H1 (cell line): ENCODE measurements around the gene SLC44A1. TPM values are rescaled to one million over a fixed set of nuclear protein-coding genes. Genes with fewer than 3 reads are reported as not detected.

Experiments
- CTCF ChIA-PET: fragments of 300-600 bp; sonication (Branson Sonifier 250); formaldehyde crosslinking; loops from one replicate; lab custom pipeline; 2021; ENCODE audit not compliant: partially characterized antibody; lab: Charles Lee
- POLR2A ChIA-PET: fragments of 300-600 bp; sonication (Branson Sonifier 250); formaldehyde crosslinking; loops from one replicate; lab custom pipeline; 2021; ENCODE audit warnings: inconsistent platforms; ENCODE audit not compliant: partially characterized antibody; lab: Charles Lee
- DNase-seq, 2 experiments: peaks; one replicate each; pipeline versions ENCODE4 v3.0.0 to v3.0.0-alpha.2; 2010 to 2022; ENCODE audit warnings: low spot score in 2 of 2, low read depth in 1 of 2, mixed read lengths in 1 of 2
- FAIRE-seq: peaks from 2 replicates; lab custom pipeline; 2011; peaks lifted over from hg19 to GRCh38; lab: Jason Lieb, UNC
- H2AFZ ChIP-seq: 2 replicates; pipeline ENCODE4 v1.8.1; 2012; ENCODE audit warnings: low read length, inconsistent platforms
- H2AK5ac ChIP-seq: 2 replicates; pipeline ENCODE4 v1.6.1; 2013; ENCODE audit warnings: low read depth, low read length
- H2BK120ac ChIP-seq: replicated peaks from 2 replicates; pipeline ENCODE3; 2013; ENCODE audit warnings: low read depth, low read length, inconsistent platforms
- H2BK12ac ChIP-seq: 2 replicates; pipeline ENCODE4 v1.6.1; 2013; ENCODE audit warnings: low read depth, low read length
- H2BK15ac ChIP-seq: 2 replicates; pipeline ENCODE4 v1.6.1; 2013; ENCODE audit warnings: low read length
- H2BK20ac ChIP-seq: 2 replicates; pipeline ENCODE4 v1.6.1; 2013; ENCODE audit warnings: low read length
- H2BK5ac ChIP-seq: 2 replicates; pipeline ENCODE4 v1.6.1; 2013; ENCODE audit warnings: low read depth, low read length
- H3K14ac ChIP-seq: 2 replicates; pipeline ENCODE4 v1.6.1; 2013; ENCODE audit warnings: inconsistent platforms; ENCODE audit not compliant: insufficient read length
- H3K18ac ChIP-seq: 2 replicates; pipeline ENCODE4 v1.6.1; 2013; ENCODE audit warnings: low read length; ENCODE audit errors: extremely low read depth
- H3K23ac ChIP-seq: 2 replicates; pipeline ENCODE4 v1.6.1; 2013; ENCODE audit warnings: inconsistent platforms; ENCODE audit not compliant: insufficient read length
- H3K23me2 ChIP-seq: 2 replicates; pipeline ENCODE4 v1.6.1; 2013; ENCODE audit warnings: low read depth, low read length
- H3K27ac ChIP-seq: 2 replicates; pipeline ENCODE4 v1.6.1; 2011; ENCODE audit warnings: low read depth, low read length, inconsistent platforms
- H3K27me3 ChIP-seq, 4 experiments: replicated peaks in 1 of 4; 1 replicate in 1 of 4; 2 replicates in 3 of 4; pipeline versions ENCODE4 v1.6.1 to v1.8.1; 2011 to 2013; ENCODE audit warnings: low read length in 3 of 4, mild to moderate bottlenecking in 3 of 4, inconsistent platforms in 2 of 4, mixed read lengths in 2 of 4, moderate library complexity in 1 of 4; ENCODE audit not compliant: control insufficient read depth in 3 of 4, insufficient read depth in 3 of 4; ENCODE audit errors: extremely low read depth in 1 of 4
- H3K36me3 ChIP-seq, 4 experiments: 2 replicates each; pipeline versions ENCODE4 v1.6.1 to v1.8.1; 2011 to 2013; ENCODE audit warnings: mild to moderate bottlenecking in 4 of 4, low read length in 3 of 4, moderate library complexity in 2 of 4, control low read depth in 1 of 4, inconsistent platforms in 1 of 4; ENCODE audit not compliant: insufficient read depth in 4 of 4, control insufficient read depth in 2 of 4
- H3K4ac ChIP-seq: replicated peaks from 2 replicates; pipeline ENCODE3; 2013; ENCODE audit warnings: low read length, low read depth, mixed read lengths, inconsistent platforms; ENCODE audit not compliant: insufficient read length
- H3K4me1 ChIP-seq, 4 experiments: replicated peaks in 1 of 4; 1 replicate in 1 of 4; 2 replicates in 3 of 4; pipeline versions ENCODE4 v1.6.1 to v1.8.1; 2011 to 2013; ENCODE audit warnings: low read length in 3 of 4, inconsistent platforms in 2 of 4, mixed read lengths in 1 of 4; ENCODE audit not compliant: insufficient read depth in 4 of 4, control insufficient read depth in 3 of 4
- H3K4me2 ChIP-seq, 2 experiments: 2 replicates each; pipeline versions ENCODE4 v1.6.1 to v1.8.1; 2011 to 2013; ENCODE audit warnings: low read depth in 2 of 2, low read length in 2 of 2, control low read depth in 1 of 2, inconsistent platforms in 1 of 2, mild to moderate bottlenecking in 1 of 2; ENCODE audit not compliant: insufficient read depth in 1 of 2
- H3K4me3 ChIP-seq, 4 experiments: fragments of 200-600, 300-600 bp in 1 of 4; sonication (generic), shearing (Covaris generic), sonication (Bioruptor Twin) in 1 of 4; 2 replicates each; pipeline versions ENCODE4 v1.5.1 to v1.8.1; 2011 to 2016; ENCODE audit warnings: low read length in 4 of 4, low read depth in 3 of 4, control low read depth in 2 of 4, inconsistent platforms in 2 of 4, mild to moderate bottlenecking in 2 of 4, mixed read lengths in 1 of 4, moderate library complexity in 1 of 4; ENCODE audit not compliant: insufficient read depth in 2 of 4; ENCODE audit errors: extremely low read depth in 1 of 4
- H3K56ac ChIP-seq: replicated peaks from 2 replicates; pipeline ENCODE3; 2013; ENCODE audit warnings: low read depth, mild to moderate bottlenecking, mixed read lengths, low read length, inconsistent platforms; ENCODE audit not compliant: insufficient read length
- H3K79me1 ChIP-seq: 2 replicates; pipeline ENCODE4 v1.6.1; 2013; ENCODE audit warnings: low read depth, low read length, control low read depth
- H3K79me2 ChIP-seq, 2 experiments: 2 replicates each; pipeline versions ENCODE4 v1.6.1 to v1.8.1; 2012 to 2013; ENCODE audit warnings: low read length in 2 of 2, mild to moderate bottlenecking in 2 of 2, inconsistent platforms in 1 of 2; ENCODE audit not compliant: insufficient read depth in 2 of 2, control insufficient read depth in 1 of 2
- H3K9ac ChIP-seq, 4 experiments: replicated peaks in 1 of 4; 1 replicate in 1 of 4; 2 replicates in 3 of 4; pipeline versions ENCODE4 v1.6.1 to v1.8.1; 2011 to 2013; ENCODE audit warnings: low read depth in 3 of 4, low read length in 3 of 4, control low read depth in 2 of 4, mild to moderate bottlenecking in 2 of 4, moderate library complexity in 2 of 4, inconsistent platforms in 1 of 4; ENCODE audit errors: extremely low read depth in 1 of 4
- H3K9me3 ChIP-seq, 2 experiments: 2 replicates each; pipeline versions ENCODE4 v1.6.1 to v1.8.1; 2012 to 2013; ENCODE audit warnings: mild to moderate bottlenecking in 2 of 2, moderate library complexity in 2 of 2, control low read depth in 1 of 2, inconsistent platforms in 1 of 2, low read depth in 1 of 2, low read length in 1 of 2, mixed read lengths in 1 of 2; ENCODE audit not compliant: insufficient read depth in 2 of 2
- H4K20me1 ChIP-seq, 2 experiments: replicated peaks in 1 of 2; 2 replicates each; pipeline versions ENCODE3 to v1.8.1; 2011 to 2013; ENCODE audit warnings: inconsistent platforms in 2 of 2, low read length in 2 of 2, mild to moderate bottlenecking in 1 of 2; ENCODE audit not compliant: insufficient read depth in 2 of 2, control insufficient read depth in 1 of 2
- H4K5ac ChIP-seq: 2 replicates; pipeline ENCODE4 v1.6.1; 2013; ENCODE audit warnings: low read length, low read depth, mixed read lengths, inconsistent platforms; ENCODE audit not compliant: insufficient read length
- H4K8ac ChIP-seq: 2 replicates; pipeline ENCODE4 v1.8.0; 2013; ENCODE audit warnings: mild to moderate bottlenecking, moderate library complexity, low read length, inconsistent platforms; ENCODE audit not compliant: insufficient read depth; ENCODE audit errors: extremely low read depth
- H4K91ac ChIP-seq: replicated peaks from 2 replicates; pipeline ENCODE3; 2013; ENCODE audit warnings: low read length, mixed read lengths, inconsistent platforms; ENCODE audit not compliant: insufficient read length
- SIRT6 ChIP-seq: IDR thresholded peaks from one replicate; pipeline ENCODE4 v1.7.1; 2012; ENCODE audit warnings: low read length, inconsistent platforms
- TEAD4 ChIP-seq: IDR thresholded peaks from 2 replicates; pipeline ENCODE4 v1.6.1; 2012; ENCODE audit warnings: low read depth, low read length, inconsistent platforms, mixed read lengths
- WGBS, 2 experiments: shearing (Covaris generic) in 1 of 2; methylation state at CpG; one replicate each; pipeline versions ENCODE4 v1.1.6 to v1.1.7; 2013 to 2015; ENCODE audit warnings: low lambda C conversion rate in 2 of 2, mixed read lengths in 2 of 2, inconsistent platforms in 1 of 2, low coverage in 1 of 2, missing lambda C conversion rate in 1 of 2; ENCODE audit not compliant: insufficient replicate concordance in 2 of 2, insufficient coverage in 1 of 2, insufficient read length in 1 of 2; ENCODE audit errors: extremely low coverage in 1 of 2, missing lambda C conversion rate in 1 of 2; 5-methylcytosine and 5-hydroxymethylcytosine counted together
- polyA plus RNA-seq, 7 experiments: library from polyadenylated mRNA; depleted of rRNA in 3 of 7; stranded (reverse) in 5 of 7; unstranded in 2 of 7; fragments of >200 nt in 5 of 7; fragments of 200-250 nt in 2 of 7; gene quantifications; 1 replicate in 5 of 7; 2 replicates in 1 of 7; 4 replicates in 1 of 7; pipeline versions ENCODE4 v1.2.1 to v1.2.3, GENCODE V29; 2011 to 2013; ENCODE audit warnings: missing spikeins in 2 of 7, mixed read lengths in 2 of 7
- total RNA-seq: library from RNA; stranded (reverse); fragmentation: NEBNext Ultra II Directional; extraction: Animal tissue kit (Norgen Biotek cat#: 25700); gene quantifications from 2 replicates; pipeline ENCODE4 v1.2.1, GENCODE V29; 2021

SLC44A1 gene
- total and polyA plus RNA-seq, 2 of the 8 experiments (the other 6 are each of a cell fraction or from before 2014, with no cell fraction given): 30.5 to 71.2 TPM

DNA sequence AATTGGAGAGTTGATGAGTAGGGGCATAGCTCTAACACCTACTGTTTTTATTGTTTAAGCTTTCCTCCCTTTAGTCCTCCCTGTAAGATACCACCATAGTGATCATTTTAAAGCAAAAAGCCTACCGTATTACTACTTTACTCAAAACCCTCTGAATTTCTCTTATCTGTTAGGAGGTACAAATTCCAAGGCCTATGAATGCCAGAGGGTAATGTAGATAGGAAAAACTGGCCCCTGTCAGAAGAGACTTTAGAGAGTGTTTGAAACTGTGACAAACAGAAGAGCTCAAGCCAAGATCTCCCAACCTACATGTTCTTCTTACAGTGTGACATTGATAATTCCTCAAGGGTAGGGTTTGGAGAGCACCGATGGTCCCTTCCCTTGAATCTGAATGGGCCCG lies 7.2 kb upstream of the SLC44A1 start:
- no peak overlapping the region for H4K8ac ChIP-seq
- H2BK15ac ChIP-seq: no peak overlapping the region
- ChIA-PET POLR2A (interaction anchor here (1.7 kb wide), 1 partner anchor 50 kb away, joined by 3 read pairs; no protein-coding TSS in a partner anchor), CTCF (interaction anchor here (0.6 to 1.7 kb wide), 3 partner anchors 9 to 745 kb away, joined by 3 to 4 read pairs (median 4); no protein-coding TSS in a partner anchor)
- no peak overlapping the region for H2BK12ac ChIP-seq
- H3K4ac ChIP-seq: no peak overlapping the region
- no peaks in the 10 kb centered on the region for H3K27me3 ChIP-seq
- H2BK20ac ChIP-seq: no peak overlapping the region
- H4K91ac ChIP-seq: no peak overlapping the region
- DNase-seq (no peak), FAIRE-seq (no peak)
- no peaks in the 10 kb centered on the region for H3K36me3 ChIP-seq
- H2AK5ac ChIP-seq: no peak overlapping the region
- no peak overlapping the region for H2BK5ac ChIP-seq
- no peak overlapping the region for H3K18ac ChIP-seq
- no peak overlapping the region for H2AFZ ChIP-seq
- H3K56ac ChIP-seq: no peak overlapping the region
- H3K23ac ChIP-seq: no peak overlapping the region
- H3K14ac ChIP-seq: no peak overlapping the region
- no peaks in the 10 kb centered on the region for H3K9me3 ChIP-seq
- 89% methylated on average over 3 of the region's 3 CpGs; no CpG with 5 or more reads in 1 of the 2 experiments for WGBS, 2 experiments
- H3K4me1 ChIP-seq: peaks cover 0 to 10% (median 8%) of the 10 kb centered on the region in 4 experiments; a peak in 4 of 7 replicates
- no peak overlapping the region for H4K5ac ChIP-seq
- no peak overlapping the region for H3K27ac ChIP-seq
- H3K4me2 ChIP-seq: no peak overlapping the region
- no peaks in the 10 kb centered on the region for H4K20me1 ChIP-seq
- no peaks in the 10 kb centered on the region for H3K23me2 ChIP-seq
- H3K79me2 ChIP-seq: no peaks in the 10 kb centered on the region; a peak in 1 of 4 replicates
- H3K79me1 ChIP-seq: no peaks in the 10 kb centered on the region
- H3K4me3 ChIP-seq: no peak overlapping the region
- no peak overlapping the region for H2BK120ac ChIP-seq
- no peak overlapping the region for H3K9ac ChIP-seq
- no peak for TF ChIP-seq TEAD4
- no peak for TF ChIP-seq SIRT6
